ENCODE results near the gene ASCC3. TPM values are rescaled to one million over a fixed set of nuclear protein-coding genes. Genes with fewer than 3 reads are reported as not detected.

The ASCC3 gene
- total RNA-seq, 1 experiment from 2014 or later: 40.5 TPM

- Histone ChIP-seq H3K4me1 (ENCODE audit: control insufficient read depth in 1 of 2, insufficient read depth in 2 of 2, low read length in 2 of 2) (no peaks in the 10 kb centered on the region), H3K9ac (ENCODE audit: low read length) (no peak overlapping the region), H3K9me3 (ENCODE audit: control insufficient read depth in 1 of 2, insufficient read depth in 1 of 2, low read depth in 1 of 2, low read length in 2 of 2) (no peaks in the 10 kb centered on the region), H3K9me2 (ENCODE audit: insufficient read depth) (no peaks in the 10 kb centered on the region), H2AFZ (ENCODE audit: low read depth, low read length, poor library complexity, severe bottlenecking) (no peak overlapping the region), H3K79me2 (ENCODE audit: insufficient read depth, low read length) (no peaks in the 10 kb centered on the region), H3K4me2 (ENCODE audit: low read length) (no peak overlapping the region), H3K27ac (ENCODE audit: low read depth, low read length) (no peak overlapping the region), H3K36me3 (ENCODE audit: control insufficient read depth in 1 of 2, insufficient read depth in 2 of 2, low read length in 2 of 2) (no peaks in the 10 kb centered on the region; a peak in 1 of 4 replicates), H4K20me1 (ENCODE audit: insufficient read depth) (no peaks in the 10 kb centered on the region), H3K27me3 (ENCODE audit: insufficient read depth, low read length) (no peaks in the 10 kb centered on the region), H3K4me3 (replicated peaks in 1 of 2; ENCODE audit: low read depth in 1 of 2, low read length in 2 of 2) (no peak overlapping the region)
- intact Hi-C loops (cut with micrococcal nuclease): no loop called here
- ATAC-seq (no peak), DNase-seq (ENCODE audit: low read depth, low spot score) (no peak)
- TF ChIP-seq EZH2 (IDR thresholded peaks at IDR 0.05): no peak
- no peak for TF ChIP-seq ELF1 (IDR thresholded peaks at IDR 0.05; ENCODE audit: borderline replicate concordance, low read depth)
- TF ChIP-seq SIN3A (IDR thresholded peaks at IDR 0.05; ENCODE audit: low read depth): no peak
- no peak for TF ChIP-seq YY1 (IDR thresholded peaks at IDR 0.05; ENCODE audit: extremely low read depth, insufficient replicate concordance, low read depth, low read length)
- TF ChIP-seq ZFX (IDR thresholded peaks at IDR 0.05): no peak
- TF ChIP-seq POLR2A (IDR thresholded peaks at IDR 0.05; ENCODE audit: borderline replicate concordance, extremely low read depth, insufficient read depth, insufficient read length): no peak
- no peak for TF ChIP-seq MAX (IDR thresholded peaks at IDR 0.05)
- no peak for TF ChIP-seq CBX3 (IDR thresholded peaks at IDR 0.05; ENCODE audit: low read depth)
- TF ChIP-seq ZBTB33 (IDR thresholded peaks at IDR 0.05; ENCODE audit: extremely low read depth, insufficient replicate concordance, low read length): no peak
- no peak for TF ChIP-seq RAD21 (IDR thresholded peaks at IDR 0.05; ENCODE audit: low read depth)
- no peak for TF ChIP-seq SP1 (IDR thresholded peaks at IDR 0.05; ENCODE audit: low read depth)
- CTCF ChIA-PET: no interaction called here
- BruUV-seq (replicated peaks): no TSS peak
- RAD21 ChIA-PET (ENCODE audit: low non-redundant PET in 1 of 2, low total read pairs in 2 of 2, uncharacterized antibody in 2 of 2, unreplicated experiment in 2 of 2): no interaction called here
- POLR2A ChIA-PET: no interaction called here
Observed at GRCh38 chr6:100518588-100518987, 362.5 kb downstream of the ASCC3 start.

All from HCT116 (cell line).